A172 (cell line): ENCODE measurements around the gene ZSWIM6. TPM values are rescaled to one million over a fixed set of nuclear protein-coding genes. Genes with fewer than 3 reads are reported as not detected.
A peak's percentile ranks its signal among the peaks of the same experiment; 100 is the strongest.

Source experiments
- DNase-seq: peaks from one replicate; pipeline ENCODE4 v3.0.0-alpha.2; 2015; ENCODE audit warnings: low spot score
- total RNA-seq: library from RNA; depleted of rRNA; stranded (reverse); fragments of >200 nt; shearing (Covaris generic); gene quantifications from 2 replicates; pipeline ENCODE4 v1.2.3, GENCODE V29; 2014

The ZSWIM6 gene
- total RNA-seq, 1 experiment from 2014 or later = 5.9 TPM

DNA sequence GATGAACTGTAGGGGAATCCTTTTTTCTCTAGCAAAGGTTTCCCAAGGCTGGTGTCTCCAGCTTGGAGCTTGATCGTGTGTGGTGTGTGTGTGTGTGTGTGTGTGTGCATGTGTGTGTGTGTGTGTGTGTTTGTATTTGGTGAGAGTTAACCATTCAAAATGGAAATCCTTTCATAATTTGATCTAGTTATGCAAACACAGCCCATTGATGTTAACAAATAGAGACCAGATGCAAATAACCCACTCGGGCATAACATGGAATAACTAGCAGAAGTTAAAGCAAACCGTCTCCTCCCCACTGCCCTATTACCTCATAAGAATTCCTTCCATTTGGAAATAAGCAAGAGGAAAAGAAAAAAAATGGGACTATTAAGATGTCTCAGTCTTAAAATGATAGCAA lies 24.9 kb upstream of the ZSWIM6 start:
- no peak for DNase-seq

- no peak for DNase-seq
Observed at GRCh38 chr5:61307611-61308010, 24.4 kb upstream of the ZSWIM6 start.

DNA sequence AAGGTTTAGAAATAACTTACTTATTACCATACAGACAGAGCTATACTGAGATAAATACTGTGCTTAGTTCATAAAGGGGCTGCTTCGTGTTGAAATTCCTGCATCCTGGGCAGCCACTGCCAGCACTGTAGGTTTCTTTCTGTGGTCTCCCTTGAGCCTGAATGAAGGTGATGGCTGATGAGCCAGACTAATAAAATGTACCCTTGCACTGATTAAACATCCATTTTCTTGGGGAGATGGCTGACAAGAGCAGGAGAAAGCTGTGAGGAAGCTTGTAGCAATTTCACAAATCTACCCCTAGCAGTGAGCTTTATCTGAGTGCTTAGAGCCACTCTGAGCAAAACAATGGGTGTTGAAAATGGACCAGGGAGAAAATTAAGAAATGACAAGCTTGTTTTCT lies 23.3 kb upstream of the ZSWIM6 start:
- DNase-seq = peak; percentile 29

- no peak for DNase-seq
Observed at GRCh38 chr5:61309115-61309514, 22.9 kb upstream of the ZSWIM6 start.

- DNase-seq = no peak
Observed at GRCh38 chr5:61311056-61311610, 20.9 kb upstream of the ZSWIM6 start.

DNA sequence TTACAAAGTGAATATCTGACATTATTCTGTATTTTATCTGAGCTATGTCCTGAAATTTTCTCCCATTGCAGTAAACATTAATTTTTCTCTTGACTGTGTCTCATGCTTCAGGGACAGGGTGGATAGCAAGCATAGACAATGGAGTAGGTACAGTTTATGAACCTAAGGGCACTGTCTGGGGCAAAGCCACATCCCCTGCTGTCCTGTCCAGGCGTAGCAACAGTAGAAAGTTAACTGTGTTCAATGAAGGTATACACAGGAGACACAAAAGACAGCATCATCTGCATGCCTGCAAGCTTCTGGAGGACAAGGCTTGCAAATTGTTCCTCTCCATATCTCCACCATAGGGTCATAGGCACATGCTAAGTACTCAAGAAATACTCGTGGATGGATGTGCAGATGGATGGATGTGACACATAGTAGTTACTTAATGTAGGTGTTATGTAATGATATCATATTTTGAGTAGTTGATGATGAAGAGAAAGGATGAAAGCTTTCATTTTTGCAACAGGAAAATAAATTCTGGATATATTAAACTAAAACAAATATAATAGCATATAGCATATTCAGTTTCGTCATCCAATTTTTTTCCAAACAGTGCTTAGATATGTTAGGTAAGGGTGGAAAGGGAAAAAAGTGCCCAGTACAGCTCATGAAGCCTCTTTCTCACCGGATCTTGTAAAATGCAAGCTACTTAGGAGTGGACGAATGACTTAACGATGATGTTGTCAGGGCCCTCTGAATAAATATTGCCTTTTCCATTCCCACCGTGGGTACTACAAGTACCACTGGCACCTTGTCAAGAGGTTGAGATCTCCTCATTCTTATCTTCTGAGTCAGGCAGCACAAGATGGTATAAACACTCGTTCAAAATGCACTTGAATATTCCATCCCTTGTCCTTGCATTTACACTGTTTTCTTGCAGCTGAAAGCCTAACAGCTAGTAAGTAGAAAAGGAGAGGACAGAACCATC lies 19.9 kb upstream of the ZSWIM6 start:
- DNase-seq = peak; percentile 98

GRCh38 chr5:61313960-61314681 lies 17.9 kb upstream of the ZSWIM6 start:
- DNase-seq = peak; percentile 99

DNA sequence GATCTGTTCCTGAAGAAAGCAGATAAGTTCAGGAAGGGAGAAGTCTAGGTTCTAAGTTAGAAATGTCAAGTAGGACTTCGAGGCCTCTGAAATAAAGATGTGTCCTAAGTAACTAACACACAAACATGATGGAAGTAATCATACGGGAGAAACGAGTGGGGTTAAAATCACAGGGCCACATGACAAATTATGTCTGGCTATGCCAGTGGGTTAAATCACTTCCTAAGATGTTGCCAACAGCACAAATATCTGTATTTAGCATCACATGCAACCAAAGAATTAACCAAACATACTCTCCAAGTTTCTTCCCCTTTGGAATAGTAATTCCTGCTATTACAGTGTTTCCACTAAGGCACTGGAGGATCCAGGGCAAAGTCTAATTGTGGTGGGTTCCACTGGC lies 13.7 kb upstream of the ZSWIM6 start:
- DNase-seq = no peak

GRCh38 chr5:61319388-61320146 lies 12.5 kb upstream of the ZSWIM6 start:
- no peak for DNase-seq

DNA sequence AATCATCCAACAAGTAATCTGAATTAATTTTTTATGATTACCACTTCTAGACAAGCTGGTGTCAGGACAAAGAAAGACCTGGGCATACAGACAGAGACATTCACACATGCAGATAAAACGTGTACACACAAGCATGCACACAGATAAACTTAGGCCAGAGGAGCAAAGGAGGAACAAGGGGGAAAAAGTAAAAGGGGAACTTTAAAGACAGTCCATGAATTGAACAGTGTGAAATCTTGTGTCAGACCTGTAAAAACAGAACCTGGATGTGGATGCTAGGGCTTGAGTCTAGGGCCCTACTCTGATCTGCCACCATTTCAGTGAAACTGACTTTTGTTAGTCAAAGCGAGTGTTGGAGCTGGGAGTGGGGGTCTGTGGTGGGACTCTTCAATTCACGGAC lies 11.2 kb upstream of the ZSWIM6 start:
- no peak for DNase-seq

- no peak for DNase-seq
Observed at GRCh38 chr5:61321669-61322068, 10.4 kb upstream of the ZSWIM6 start.

- peak; percentile 45 for DNase-seq
Observed at GRCh38 chr5:61322738-61323725, 9.0 kb upstream of the ZSWIM6 start.

DNA sequence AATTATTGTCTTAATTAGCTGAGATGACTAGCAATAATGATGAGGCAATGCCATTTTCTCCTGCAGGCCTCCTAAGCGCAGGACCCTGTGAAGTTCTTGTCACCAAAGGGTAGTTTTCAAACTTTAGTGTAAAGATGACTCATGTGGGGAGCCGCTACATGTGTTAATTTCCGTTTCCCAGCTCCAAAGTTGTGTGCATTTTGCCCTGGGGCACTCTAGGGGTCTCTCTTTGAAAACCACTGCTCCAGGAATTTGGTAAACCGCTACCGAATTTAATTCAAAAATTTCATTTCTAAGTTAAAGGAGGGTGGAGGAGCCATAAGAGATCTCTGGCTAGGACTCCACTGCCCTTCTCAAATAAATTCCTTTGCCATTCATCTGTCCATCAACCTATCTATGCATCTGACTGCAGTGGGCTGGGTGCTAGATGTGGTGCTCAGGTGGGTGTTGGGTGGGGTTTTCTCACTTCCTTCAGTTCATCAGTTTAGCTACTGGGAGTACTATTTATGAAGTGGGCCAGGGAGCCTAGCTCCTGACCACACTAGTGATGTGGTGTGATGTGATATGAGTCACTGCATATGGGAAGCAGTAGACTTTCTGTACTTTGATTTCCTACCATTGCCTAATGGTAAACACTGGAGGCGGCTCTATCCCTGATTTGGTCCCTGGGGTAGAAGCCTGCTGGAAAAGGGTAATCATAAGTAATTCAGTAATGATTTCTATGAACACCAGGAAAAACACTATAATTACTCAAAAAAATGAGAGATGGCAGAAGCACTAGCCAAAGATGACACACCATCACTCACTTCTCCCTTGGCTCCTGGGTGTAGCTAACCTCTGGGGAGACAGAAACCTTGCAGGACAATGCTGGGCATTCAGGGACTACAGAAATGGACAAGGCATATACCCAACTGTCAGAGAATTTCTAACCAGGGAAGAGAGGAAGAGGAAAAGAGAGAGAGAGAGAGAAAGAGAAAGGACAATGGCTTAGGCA lies 4.0 kb upstream of the ZSWIM6 start:
- DNase-seq = peak; percentile 88

GRCh38 chr5:61328791-61329549 lies 3.1 kb upstream of the ZSWIM6 start:
- no peak for DNase-seq

DNA sequence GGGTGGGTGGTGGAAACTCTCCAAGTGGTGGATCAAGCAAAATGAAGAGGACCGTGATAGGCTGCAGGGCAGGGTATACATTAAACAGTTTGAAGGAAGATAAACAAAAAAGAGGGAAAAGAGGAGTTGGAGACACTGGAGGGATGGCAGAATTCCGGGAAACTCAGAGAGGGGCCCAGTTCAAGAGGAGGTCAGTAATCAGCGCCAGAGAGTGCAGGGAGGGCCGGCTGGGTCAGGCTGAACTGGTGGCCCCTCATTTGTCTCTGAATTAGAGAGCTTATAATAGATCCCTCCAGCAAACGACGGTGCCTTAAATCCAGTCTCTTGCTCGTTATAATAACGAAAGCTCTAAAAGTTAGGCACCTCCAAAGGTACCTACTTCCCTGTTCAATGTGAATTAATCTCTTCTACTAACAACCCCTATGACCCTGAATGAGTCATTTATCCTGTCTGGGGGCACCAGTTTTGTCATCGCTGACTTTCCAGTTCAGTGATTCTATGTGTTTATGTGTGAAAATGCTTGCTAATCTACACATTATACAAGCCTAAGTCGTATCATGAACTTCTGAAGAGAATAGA lies 2.4 kb upstream of the ZSWIM6 start:
- peak; percentile 76 for DNase-seq

- DNase-seq = peak; percentile 61
Observed at GRCh38 chr5:61330341-61330844, 1.7 kb upstream of the ZSWIM6 start.

GRCh38 chr5:61330845-61331406 lies 1.1 kb upstream of the ZSWIM6 start:
- DNase-seq = no peak

DNA sequence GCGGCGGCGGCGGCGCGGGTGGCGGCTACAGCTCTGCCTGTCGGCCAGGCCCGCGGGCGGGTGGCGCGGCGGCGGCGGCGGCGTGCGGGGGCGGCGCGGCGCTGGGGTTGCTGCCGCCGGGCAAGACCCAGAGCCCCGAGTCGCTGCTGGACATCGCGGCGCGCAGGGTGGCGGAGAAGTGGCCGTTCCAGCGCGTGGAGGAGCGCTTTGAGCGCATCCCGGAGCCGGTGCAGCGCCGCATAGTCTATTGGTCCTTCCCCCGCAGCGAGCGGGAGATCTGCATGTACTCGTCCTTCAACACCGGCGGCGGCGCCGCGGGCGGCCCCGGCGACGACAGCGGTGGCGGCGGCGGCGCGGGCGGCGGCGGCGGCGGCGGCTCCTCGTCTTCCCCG lies 296 bp downstream of the ZSWIM6 start:
- no peak for DNase-seq
